T-helper 17 cell (primary cell): ENCODE results near the gene GPR4. TPM values are rescaled to one million over a fixed set of nuclear protein-coding genes. Genes with fewer than 3 reads are reported as not detected.

ENCODE experiments used
- ATAC-seq: fragments of 150-1000 bp; cut with Tn5 transposase; 2 replicates; pipeline ENCODE4 v1.10.0; 2021; ENCODE audit warnings: mild to moderate bottlenecking, moderate library complexity
- DNase-seq, 3 donors: peaks; one replicate each; pipeline versions ENCODE4 v3.0.0 to v3.0.0-alpha.2; 2020 to 2021
- H3K9me3 ChIP-seq: one replicate; pipeline ENCODE4 v1.7.0; 2013; ENCODE audit warnings: low read length, mild to moderate bottlenecking; ENCODE audit not compliant: control insufficient read depth, poor library complexity, severe bottlenecking
- H3K27ac Mint-ChIP-seq: one replicate; pipeline ENCODE4 v1.8.0; 2022; ENCODE audit warnings: mild to moderate bottlenecking, moderate library complexity, mixed read lengths
- H3K27me3 Mint-ChIP-seq: one replicate; pipeline ENCODE4 v1.8.0; 2022; ENCODE audit warnings: mixed read lengths
- H3K36me3 Mint-ChIP-seq: one replicate; pipeline ENCODE4 v1.8.0; 2022; ENCODE audit warnings: low read depth, mixed read lengths
- H3K4me1 Mint-ChIP-seq: one replicate; pipeline ENCODE4 v1.8.0; 2022; ENCODE audit warnings: mild to moderate bottlenecking, mixed read lengths
- H3K4me3 Mint-ChIP-seq: one replicate; pipeline ENCODE4 v1.8.0; 2022; ENCODE audit warnings: mild to moderate bottlenecking, moderate library complexity, mixed read lengths
- total RNA-seq, 4 donors: library from RNA in 2 of 4; stranded (reverse) in 2 of 4; gene quantifications; one replicate each; pipeline ENCODE4 v1.2.3 and lab custom pipeline; 2022 to 2026

The GPR4 gene
- total RNA-seq, 2 donors from 2014 or later = not detected

GRCh38 chr19:45591004-45591637 is 10.9 kb downstream of the GPR4 start:
- no peaks in the 10 kb centered on the region for H3K9me3 ChIP-seq
- H3K36me3 Mint-ChIP-seq = peaks cover 12% of the 10 kb centered on the region
- DNase-seq (peak in 2 of 3 donors; percentile 17 to 21), ATAC-seq (peak; percentile 65)
- H3K4me1 Mint-ChIP-seq = peaks cover 14% of the 10 kb centered on the region
- no peak overlapping the region for H3K27ac Mint-ChIP-seq
- peaks cover 46% of the 10 kb centered on the region for H3K27me3 Mint-ChIP-seq
- no peak overlapping the region for H3K4me3 Mint-ChIP-seq

DNA sequence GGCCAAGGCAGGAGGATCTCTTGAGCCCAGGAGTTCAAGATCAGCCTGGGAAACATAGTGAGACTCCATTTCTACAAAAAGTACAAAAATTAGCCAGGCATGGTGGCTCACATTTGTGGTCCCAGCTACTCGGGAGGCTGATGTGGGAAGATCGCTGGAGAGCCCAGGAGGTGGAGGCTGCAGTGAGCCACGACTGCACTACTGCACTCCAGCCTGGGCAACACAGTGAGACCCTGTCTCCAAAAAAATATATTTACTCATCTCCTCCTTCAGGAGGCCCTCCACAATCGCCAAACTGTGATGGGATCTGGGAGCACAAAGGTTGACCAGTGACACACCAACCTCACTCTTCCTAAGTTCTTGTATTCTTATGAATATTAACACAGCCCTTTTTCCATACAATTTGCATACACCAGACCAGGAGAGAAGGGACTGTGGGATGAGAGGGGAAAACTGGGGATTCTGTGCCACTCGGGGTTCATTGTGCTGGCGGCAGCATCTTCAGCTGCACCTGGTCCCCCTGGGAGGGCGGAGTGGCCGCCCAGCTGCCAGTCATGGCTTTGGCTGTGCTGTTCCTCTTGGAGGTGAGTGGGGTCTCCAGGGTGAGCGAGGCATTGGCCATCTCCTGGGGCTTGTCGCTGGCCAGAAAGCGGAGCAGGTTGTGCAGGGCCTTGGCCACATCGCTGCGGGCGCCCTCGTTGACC is 11.6 kb downstream of the GPR4 start:
- no peak for ATAC-seq
- H3K4me1 Mint-ChIP-seq = peaks cover 14% of the 10 kb centered on the region
- peak overlapping the region; percentile 73 for H3K27ac Mint-ChIP-seq
- no peak for DNase-seq
- no peaks in the 10 kb centered on the region for H3K9me3 ChIP-seq
- H3K27me3 Mint-ChIP-seq = peaks cover 40% of the 10 kb centered on the region
- H3K36me3 Mint-ChIP-seq = peaks cover 12% of the 10 kb centered on the region
- no peak overlapping the region for H3K4me3 Mint-ChIP-seq

- no peak overlapping the region for H3K4me3 Mint-ChIP-seq
- H3K36me3 Mint-ChIP-seq = peaks cover 12% of the 10 kb centered on the region
- peaks cover 19% of the 10 kb centered on the region for H3K4me1 Mint-ChIP-seq
- peak overlapping the region; percentile 73 for H3K27ac Mint-ChIP-seq
- no peak for ATAC-seq
- peaks cover 40% of the 10 kb centered on the region for H3K27me3 Mint-ChIP-seq
- H3K9me3 ChIP-seq = no peaks in the 10 kb centered on the region
- DNase-seq = no peak
Observed at GRCh38 chr19:45589768-45590167, 12.2 kb downstream of the GPR4 start.

GRCh38 chr19:45587873-45588272 is 14.1 kb downstream of the GPR4 start:
- Mint-ChIP-seq H3K27ac (no peak overlapping the region), H3K36me3 (peaks cover 12% of the 10 kb centered on the region), H3K27me3 (peaks cover 40% of the 10 kb centered on the region), H3K4me1 (peaks cover 25% of the 10 kb centered on the region), H3K4me3 (no peak overlapping the region)
- ATAC-seq = no peak
- no peak for DNase-seq
- H3K9me3 ChIP-seq = no peaks in the 10 kb centered on the region

- peak overlapping the region; percentile 97 for H3K27ac Mint-ChIP-seq
Observed at GRCh38 chr19:45585158-45585577, 16.8 kb downstream of the GPR4 start.

DNA sequence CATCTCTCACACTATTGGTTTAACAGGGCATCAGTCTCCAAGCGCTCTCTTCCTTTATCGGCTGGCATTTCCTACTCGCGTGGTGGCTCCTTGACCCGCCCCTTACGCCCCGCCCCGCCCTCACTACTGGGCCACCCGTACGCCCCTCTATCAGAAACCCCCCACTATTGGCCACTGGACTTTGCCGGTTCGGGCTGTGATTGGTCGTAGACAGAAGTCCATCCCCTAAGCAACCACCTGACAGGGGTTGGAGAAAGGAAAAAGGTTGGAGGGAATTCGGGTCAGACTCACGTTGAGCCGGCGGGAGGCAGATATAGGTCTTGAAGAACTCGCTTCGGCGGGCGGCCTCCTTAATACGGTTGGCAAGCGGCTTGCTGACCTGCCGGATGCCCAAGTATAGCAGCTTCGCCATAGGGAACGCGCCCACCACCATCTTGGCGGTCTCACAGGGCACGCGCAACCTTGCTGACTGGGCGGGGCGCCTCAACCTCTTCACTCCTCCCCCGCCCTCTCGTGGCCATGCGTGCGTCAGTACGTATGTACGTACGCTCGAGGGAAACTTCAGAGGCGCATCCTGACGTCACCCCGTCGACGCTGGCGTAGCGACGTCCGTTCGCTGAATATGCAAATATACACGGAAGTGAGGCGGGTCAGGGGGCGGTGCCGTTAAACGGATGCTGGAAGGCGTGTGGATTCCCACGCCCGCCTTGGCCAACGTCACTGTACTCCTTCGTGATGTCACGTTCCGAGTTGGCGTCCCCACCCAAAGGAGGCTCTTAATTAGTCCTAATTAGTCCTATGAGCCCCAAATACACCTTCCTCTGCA is 17.5 kb downstream of the GPR4 start, which contains the start of gene OPA3:
Gene OPA3 (minus strand): TSS at position 471 of the 826 bp plus-strand sequence. CDS start 38 bp downstream, at position 433.
- ATAC-seq (peak; percentile 89), DNase-seq (peak; percentile 94 to 96 (median 94))
- peak within 1 kb of the TSS; percentile 89 for H3K4me3 Mint-ChIP-seq
- peaks cover 4% of the 10 kb centered on the region for H3K36me3 Mint-ChIP-seq
- peak within 1 kb of the TSS; percentile 97 for H3K27ac Mint-ChIP-seq
- peaks cover 18% of the 10 kb centered on the region for H3K4me1 Mint-ChIP-seq
- peaks cover 9% of the 10 kb centered on the region for H3K27me3 Mint-ChIP-seq
- H3K9me3 ChIP-seq = no peaks in the 10 kb centered on the region

More at GRCh38 chr19:45585158-45585577, 16.8 kb downstream of the GPR4 start:
- Mint-ChIP-seq H3K4me1 (peaks cover 22% of the 10 kb centered on the region), H3K4me3 (peak overlapping the region; percentile 89), H3K27me3 (peaks cover 16% of the 10 kb centered on the region), H3K36me3 (peaks cover 6% of the 10 kb centered on the region)
- no peak for ATAC-seq
- H3K9me3 ChIP-seq = no peaks in the 10 kb centered on the region
- no peak for DNase-seq

- no peaks in the 10 kb centered on the region for H3K36me3 Mint-ChIP-seq
- no peaks in the 10 kb centered on the region for H3K9me3 ChIP-seq
- no peaks in the 10 kb centered on the region for H3K27me3 Mint-ChIP-seq
- H3K27ac Mint-ChIP-seq = no peak overlapping the region
- H3K4me1 Mint-ChIP-seq = peaks cover 24% of the 10 kb centered on the region
- H3K4me3 Mint-ChIP-seq = no peak overlapping the region
- DNase-seq = no peak
- no peak for ATAC-seq
Observed at GRCh38 chr19:45581576-45581975, 20.4 kb downstream of the GPR4 start.

DNA sequence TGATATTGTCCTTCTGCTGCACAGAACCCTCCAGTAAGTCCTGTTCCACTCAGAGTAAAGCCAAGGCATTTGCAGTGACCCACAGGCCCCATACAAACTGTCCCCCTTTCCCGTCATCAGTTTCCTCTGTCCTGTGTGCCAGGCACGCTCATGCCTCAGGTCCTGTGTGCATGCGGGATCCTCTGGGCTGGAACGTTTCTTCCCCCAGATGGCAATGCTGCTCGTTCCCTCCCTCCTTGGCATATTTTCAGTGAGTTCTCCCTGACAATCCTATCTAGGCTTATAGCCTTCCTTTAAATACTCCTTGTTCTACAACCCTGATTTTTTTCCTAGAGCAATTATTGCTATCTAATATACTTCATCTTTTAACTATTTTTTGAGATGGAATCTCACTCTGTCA is 23.2 kb downstream of the GPR4 start:
- ATAC-seq (no peak), DNase-seq (no peak)
- H3K36me3 Mint-ChIP-seq = no peaks in the 10 kb centered on the region
- no peaks in the 10 kb centered on the region for H3K9me3 ChIP-seq
- H3K4me1 Mint-ChIP-seq = peaks cover 15% of the 10 kb centered on the region
- no peaks in the 10 kb centered on the region for H3K27me3 Mint-ChIP-seq
- H3K27ac Mint-ChIP-seq = peak overlapping the region; percentile 29
- H3K4me3 Mint-ChIP-seq = no peak overlapping the region

DNA sequence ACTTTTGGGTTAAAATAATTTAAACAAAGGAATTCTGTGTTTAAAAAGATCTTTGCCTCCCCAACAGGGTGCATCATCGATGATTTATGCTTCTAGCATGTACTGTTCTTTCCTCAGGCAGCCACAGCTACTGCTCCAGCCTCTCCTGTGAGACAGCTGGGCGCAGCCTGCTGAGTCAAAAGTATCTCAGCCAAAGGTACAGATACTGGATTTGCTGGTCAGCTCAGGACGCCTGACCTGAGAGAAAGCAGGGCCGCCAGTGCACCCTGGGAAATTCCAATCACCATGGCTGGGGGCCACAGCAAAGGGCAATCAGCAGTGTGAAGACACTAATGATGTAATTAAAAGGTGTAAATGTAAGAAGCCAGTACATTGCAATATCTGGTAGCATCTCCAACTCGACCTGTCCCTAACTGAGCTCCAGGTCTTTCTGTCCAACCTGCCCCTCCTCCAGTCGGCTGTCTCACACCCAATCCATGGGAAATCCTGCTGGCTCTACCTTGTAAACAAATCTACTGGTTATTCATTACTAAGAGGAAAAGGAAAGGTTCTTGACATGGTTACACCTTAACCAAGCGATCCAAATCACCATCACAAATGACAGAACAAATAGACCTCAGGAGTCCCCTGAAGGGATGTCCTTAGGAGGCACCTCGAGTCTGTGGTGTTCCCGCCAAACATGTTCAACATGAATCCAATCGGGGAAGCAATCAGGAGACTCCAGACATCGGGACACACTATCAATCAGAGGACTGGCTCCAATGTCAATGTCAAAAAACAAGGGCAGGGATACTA is 24.7 kb downstream of the GPR4 start:
- H3K27me3 Mint-ChIP-seq = no peaks in the 10 kb centered on the region
- ATAC-seq = no peak
- no peaks in the 10 kb centered on the region for H3K36me3 Mint-ChIP-seq
- DNase-seq = no peak
- peak overlapping the region; percentile 65 for H3K27ac Mint-ChIP-seq
- no peak overlapping the region for H3K4me3 Mint-ChIP-seq
- H3K4me1 Mint-ChIP-seq = peaks cover 15% of the 10 kb centered on the region
- H3K9me3 ChIP-seq = no peaks in the 10 kb centered on the region

- H3K4me1 Mint-ChIP-seq = peaks cover 13% of the 10 kb centered on the region
- peak overlapping the region; percentile 65 for H3K27ac Mint-ChIP-seq
- H3K36me3 Mint-ChIP-seq = no peaks in the 10 kb centered on the region
Observed at GRCh38 chr19:45576682-45577081, 25.3 kb downstream of the GPR4 start.

GRCh38 chr19:45575216-45575615 is 26.8 kb downstream of the GPR4 start:
- Mint-ChIP-seq H3K4me3 (no peak overlapping the region), H3K4me1 (peaks cover 10% of the 10 kb centered on the region), H3K27ac (no peak overlapping the region), H3K36me3 (no peaks in the 10 kb centered on the region), H3K27me3 (no peaks in the 10 kb centered on the region)
- H3K9me3 ChIP-seq = no peaks in the 10 kb centered on the region
- ATAC-seq (no peak), DNase-seq (no peak)

More at GRCh38 chr19:45576682-45577081, 25.3 kb downstream of the GPR4 start:
- no peaks in the 10 kb centered on the region for H3K27me3 Mint-ChIP-seq
- no peak for ATAC-seq
- H3K4me3 Mint-ChIP-seq = peak overlapping the region; percentile 41
- no peak for DNase-seq
- no peaks in the 10 kb centered on the region for H3K9me3 ChIP-seq

DNA sequence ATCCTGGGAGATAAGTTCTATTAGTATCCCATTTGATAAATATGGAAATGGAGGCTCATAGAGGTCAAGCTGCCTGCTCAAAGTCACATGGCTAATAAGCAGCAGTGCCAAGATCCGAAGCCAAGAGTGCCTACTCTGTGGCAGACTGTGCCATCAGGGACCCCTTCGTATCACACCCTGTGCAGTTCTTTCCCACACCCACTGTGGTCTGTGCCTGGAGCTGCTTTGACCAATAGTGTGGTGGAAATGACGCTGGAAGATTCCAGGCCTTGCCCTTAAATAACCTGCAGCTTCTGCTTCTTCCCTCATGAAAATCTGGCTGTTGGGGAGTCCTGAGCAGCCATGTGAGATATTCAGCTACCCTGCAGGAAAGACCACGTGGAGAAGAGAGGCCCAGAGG is 27.5 kb downstream of the GPR4 start:
- H3K9me3 ChIP-seq = no peaks in the 10 kb centered on the region
- Mint-ChIP-seq H3K36me3 (peaks cover 2% of the 10 kb centered on the region), H3K27ac (no peak overlapping the region), H3K27me3 (no peaks in the 10 kb centered on the region), H3K4me3 (no peak overlapping the region), H3K4me1 (peaks cover 17% of the 10 kb centered on the region)
- ATAC-seq (no peak), DNase-seq (no peak)
